NCI-H1417 (cell line): ENCODE measurements around the gene FNBP1.

Experiments used
- DNase-seq, 3 experiments: peaks; one replicate each; lab custom pipeline; 2025; lab: John Stamatoyannopoulos, UW

FNBP1 gene

GRCh38 chr9:129889941-129890717, 152.9 kb downstream of the FNBP1 start:
- DNase-seq, result no peak

GRCh38 chr9:129889122-129889940, 153.7 kb downstream of the FNBP1 start:
- DNase-seq, result no peak

- peak in 1 of 3 experiments; percentile 33 for DNase-seq
Measured at GRCh38 chr9:129888293-129889121, 154.5 kb downstream of the FNBP1 start.

- no peak for DNase-seq
Measured at GRCh38 chr9:129887334-129888292, 155.4 kb downstream of the FNBP1 start.

GRCh38 chr9:129886226-129887174, 156.5 kb downstream of the FNBP1 start:
- no peak for DNase-seq

GRCh38 chr9:129885670-129886106, 157.3 kb downstream of the FNBP1 start:
- DNase-seq, result peak; percentile 54 to 90 (median 85)

- peak in 2 of 3 experiments; percentile 78 to 80 for DNase-seq
Measured at GRCh38 chr9:129885018-129885669, 157.8 kb downstream of the FNBP1 start.

GRCh38 chr9:129884220-129885017, 158.6 kb downstream of the FNBP1 start:
- peak; percentile 80 to 96 (median 93) for DNase-seq

GRCh38 chr9:129881547-129882324, 161.3 kb downstream of the FNBP1 start:
- DNase-seq, result no peak

GRCh38 chr9:129880654-129881546, 162.1 kb downstream of the FNBP1 start:
- no peak for DNase-seq

- no peak for DNase-seq
Measured at GRCh38 chr9:129879991-129880653, 162.9 kb downstream of the FNBP1 start.

- DNase-seq, result no peak
Measured at GRCh38 chr9:129879103-129879699, 163.8 kb downstream of the FNBP1 start.

- no peak for DNase-seq
Measured at GRCh38 chr9:129878291-129878690, 164.7 kb downstream of the FNBP1 start.

- DNase-seq, result no peak
Measured at GRCh38 chr9:129876815-129877214, 166.2 kb downstream of the FNBP1 start.

GRCh38 chr9:129875687-129876395, 167.1 kb downstream of the FNBP1 start:
- DNase-seq, result no peak
